DOHH2 (cell line): Measurements from ENCODE around the gene P3R3URF.

Source experiments
- CTCF ChIP-seq: fragments of 200-600 bp; sonication (generic); IDR thresholded peaks from one replicate; pipeline ENCODE4 v1.5.1; 2014; ENCODE audit warnings: antibody characterized with exemption, mild to moderate bottlenecking, low read depth, low read length; ENCODE audit not compliant: poor library complexity, severe bottlenecking
- EZH2phosphoT487 ChIP-seq: fragments of 200-600 bp; sonication (generic); IDR thresholded peaks from 2 replicates; pipeline ENCODE4 v1.6.1; 2017; ENCODE audit warnings: borderline replicate concordance, mild to moderate bottlenecking, antibody characterized with exemption, low read length, moderate library complexity, mixed read lengths

- no peak for TF ChIP-seq CTCF
- no peak for TF ChIP-seq EZH2phosphoT487
Measured at GRCh38 chr1:46210561-46210960, 34.3 kb upstream of the P3R3URF start.
